ENCODE results near the gene RARRES1. TPM values are rescaled to one million over a fixed set of nuclear protein-coding genes. Genes with fewer than 3 reads are reported as not detected.

RARRES1 gene
- total RNA-seq, 2 experiments from 2014 or later: not detected

GRCh38 chr3:158769549-158769948 lies 37.3 kb upstream of the RARRES1 start:
- Histone ChIP-seq H2AFZ (ENCODE audit: low read length) (no peak overlapping the region), H3K27ac (ENCODE audit: low read depth, low read length, poor library complexity, severe bottlenecking) (no peak overlapping the region), H3K4me3 (ENCODE audit: low read depth, low read length, poor library complexity, severe bottlenecking) (no peak overlapping the region), H3K79me2 (ENCODE audit: insufficient read depth, low read depth, low read length) (no peaks in the 10 kb centered on the region), H3K9me3 (ENCODE audit: low read length) (no peaks in the 10 kb centered on the region), H3K36me3 (ENCODE audit: insufficient read depth, low read length) (no peaks in the 10 kb centered on the region), H4K20me1 (ENCODE audit: insufficient read depth, low read length) (no peaks in the 10 kb centered on the region), H3K9me2 (ENCODE audit: insufficient read depth, low read length) (no peaks in the 10 kb centered on the region), H3K4me1 (ENCODE audit: insufficient read depth, low read length, poor library complexity, severe bottlenecking) (no peaks in the 10 kb centered on the region), H3K4me2 (ENCODE audit: low read length) (no peak overlapping the region)
- TF ChIP-seq EZH2phosphoT487 (IDR thresholded peaks at IDR 0.05; ENCODE audit: borderline replicate concordance, low read depth, low read length) (no peak), CTCF (conservative IDR thresholded peaks at IDR 0.05; ENCODE audit: low read length) (no peak)
- no peak for DNase-seq (ENCODE audit: low spot score)
- no TSS peak for BruUV-seq (replicated peaks)
- ChIA-PET POLR2A (interaction anchor here (1.2 to 1.4 kb wide), 2 partner anchors 9 to 14 kb away, joined by 3 to 4 read pairs; no protein-coding TSS in a partner anchor), CTCF (ENCODE audit: unreplicated experiment) (no interaction called here)
- intact Hi-C loops (cut with micrococcal nuclease; ENCODE audit: unreplicated experiment): no loop called here

GRCh38 chr3:158768881-158769543 lies 36.8 kb upstream of the RARRES1 start:
- H2AFZ ChIP-seq (ENCODE audit: low read length): no peak overlapping the region
- H4K20me1 ChIP-seq (ENCODE audit: insufficient read depth, low read length): no peaks in the 10 kb centered on the region
- H3K4me1 ChIP-seq (ENCODE audit: insufficient read depth, low read length, poor library complexity, severe bottlenecking): no peaks in the 10 kb centered on the region
- BruUV-seq (replicated peaks): no TSS peak
- DNase-seq (ENCODE audit: low spot score): no peak
- CTCF ChIA-PET (ENCODE audit: unreplicated experiment): no interaction called here
- no peaks in the 10 kb centered on the region for H3K9me2 ChIP-seq (ENCODE audit: insufficient read depth, low read length)
- TF ChIP-seq CTCF (conservative IDR thresholded peaks at IDR 0.05; ENCODE audit: low read length) (no peak), EZH2phosphoT487 (IDR thresholded peaks at IDR 0.05; ENCODE audit: borderline replicate concordance, low read depth, low read length) (no peak)
- no peaks in the 10 kb centered on the region for H3K9me3 ChIP-seq (ENCODE audit: low read length)
- POLR2A ChIA-PET: interaction anchor here (0.5 kb wide), 1 partner anchor 46 kb away, joined by 3 read pairs; no protein-coding TSS in a partner anchor
- no peaks in the 10 kb centered on the region for H3K79me2 ChIP-seq (ENCODE audit: insufficient read depth, low read depth, low read length)
- intact Hi-C loops (cut with micrococcal nuclease; ENCODE audit: unreplicated experiment): no loop called here
- no peak overlapping the region for H3K4me3 ChIP-seq (ENCODE audit: low read depth, low read length, poor library complexity, severe bottlenecking)
- H3K4me2 ChIP-seq (ENCODE audit: low read length): no peak overlapping the region
- no peaks in the 10 kb centered on the region for H3K36me3 ChIP-seq (ENCODE audit: insufficient read depth, low read length)
- H3K27ac ChIP-seq (ENCODE audit: low read depth, low read length, poor library complexity, severe bottlenecking): no peak overlapping the region

- no peak overlapping the region for H3K27ac ChIP-seq (ENCODE audit: low read depth, low read length, poor library complexity, severe bottlenecking)
- no peaks in the 10 kb centered on the region for H3K36me3 ChIP-seq (ENCODE audit: insufficient read depth, low read length)
- intact Hi-C loops (cut with micrococcal nuclease; ENCODE audit: unreplicated experiment): no loop called here
- no peak for DNase-seq (ENCODE audit: low spot score)
- H3K9me2 ChIP-seq (ENCODE audit: insufficient read depth, low read length): no peaks in the 10 kb centered on the region
- CTCF ChIA-PET (ENCODE audit: unreplicated experiment): no interaction called here
- TF ChIP-seq CTCF (conservative IDR thresholded peaks at IDR 0.05; ENCODE audit: low read length) (no peak), EZH2phosphoT487 (IDR thresholded peaks at IDR 0.05; ENCODE audit: borderline replicate concordance, low read depth, low read length) (no peak)
- H3K79me2 ChIP-seq (ENCODE audit: insufficient read depth, low read depth, low read length): no peaks in the 10 kb centered on the region
- POLR2A ChIA-PET: interaction anchor here (0.5 kb wide), 1 partner anchor 47 kb away, joined by 3 read pairs; no protein-coding TSS in a partner anchor
- no peak overlapping the region for H3K4me3 ChIP-seq (ENCODE audit: low read depth, low read length, poor library complexity, severe bottlenecking)
- no peak overlapping the region for H2AFZ ChIP-seq (ENCODE audit: low read length)
- no peaks in the 10 kb centered on the region for H3K4me1 ChIP-seq (ENCODE audit: insufficient read depth, low read length, poor library complexity, severe bottlenecking)
- H3K4me2 ChIP-seq (ENCODE audit: low read length): no peak overlapping the region
- H3K9me3 ChIP-seq (ENCODE audit: low read length): no peaks in the 10 kb centered on the region
- no peaks in the 10 kb centered on the region for H4K20me1 ChIP-seq (ENCODE audit: insufficient read depth, low read length)
- BruUV-seq (replicated peaks): no TSS peak
Observed at GRCh38 chr3:158768361-158768787, 36.1 kb upstream of the RARRES1 start.
